ENCODE measurements around the gene FOXP1. TPM values are rescaled to one million over a fixed set of nuclear protein-coding genes. Genes with fewer than 3 reads are reported as not detected.
A peak's percentile ranks its signal among the peaks of the same experiment; 100 is the strongest.

The FOXP1 gene
- total RNA-seq, 4 donors from 2014 or later, result 169 to 300 (median 202) TPM

DNA sequence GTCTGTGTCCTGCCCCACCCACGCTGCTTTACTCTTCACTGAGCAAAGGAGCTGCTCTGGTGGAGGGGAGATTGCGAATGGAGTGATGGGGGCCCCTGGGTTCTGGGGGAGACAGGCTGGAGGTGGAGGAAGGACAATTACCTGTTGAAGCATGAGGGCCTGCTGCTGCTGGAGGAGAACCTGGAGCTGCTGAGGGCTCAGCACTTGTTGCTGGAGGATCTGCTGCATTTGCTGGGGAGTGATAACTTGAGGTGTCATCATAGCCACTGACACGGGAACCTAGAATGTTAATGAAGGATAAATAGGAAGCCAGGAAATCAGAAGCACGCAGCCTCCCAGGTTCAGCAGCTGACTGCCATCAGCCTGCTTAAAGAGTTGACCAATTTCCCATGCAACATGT lies 530.0 kb downstream of the FOXP1 start:
- peaks cover 0 to 22% of the 10 kb centered on the region in 2 donors for H3K36me3 ChIP-seq
- no peak for ATAC-seq
- H3K27ac ChIP-seq, result peak overlapping the region; percentile 69 to 98 (median 97)
- no peak overlapping the region for H3K4me3 ChIP-seq
- WGBS, 2 donors (ENCODE audit: low coverage in 1 of 2), result 49% methylated on average over 3 of the region's 4 CpGs; no CpG with 5 or more reads in 1 of the 2 donors
- TF ChIP-seq POLR2AphosphoS5 (IDR thresholded peaks at IDR 0.05), result no peak
- no peak for TF ChIP-seq CTCF (IDR thresholded peaks at IDR 0.05)
- no peak for TF ChIP-seq EP300 (IDR thresholded peaks at IDR 0.05)
- no peak for TF ChIP-seq POLR2A (IDR thresholded peaks at IDR 0.05)
- peaks cover 64 to 97% (median 73%) of the 10 kb centered on the region in 3 donors for H3K4me1 ChIP-seq
- no peaks in the 10 kb centered on the region for H3K27me3 ChIP-seq
- H3K9me3 ChIP-seq, result no peaks in the 10 kb centered on the region

- Histone ChIP-seq H3K4me1 (peaks cover 66 to 97% (median 73%) of the 10 kb centered on the region in 3 donors), H3K36me3 (peaks cover 0 to 22% of the 10 kb centered on the region in 2 donors), H3K27ac (peak overlapping the region; percentile 69 to 98 (median 97)), H3K9me3 (no peaks in the 10 kb centered on the region), H3K27me3 (no peaks in the 10 kb centered on the region), H3K4me3 (no peak overlapping the region)
- TF ChIP-seq POLR2AphosphoS5 (IDR thresholded peaks at IDR 0.05), result peak; percentile 20
- TF ChIP-seq EP300 (IDR thresholded peaks at IDR 0.05), result no peak
- WGBS, 2 donors (ENCODE audit: low coverage in 1 of 2), result 0 to 49% methylated on average over 2 to 5 of the region's 5 CpGs
- no peak for ATAC-seq
Observed at GRCh38 chr3:71052716-71053115, 530.8 kb downstream of the FOXP1 start.

DNA sequence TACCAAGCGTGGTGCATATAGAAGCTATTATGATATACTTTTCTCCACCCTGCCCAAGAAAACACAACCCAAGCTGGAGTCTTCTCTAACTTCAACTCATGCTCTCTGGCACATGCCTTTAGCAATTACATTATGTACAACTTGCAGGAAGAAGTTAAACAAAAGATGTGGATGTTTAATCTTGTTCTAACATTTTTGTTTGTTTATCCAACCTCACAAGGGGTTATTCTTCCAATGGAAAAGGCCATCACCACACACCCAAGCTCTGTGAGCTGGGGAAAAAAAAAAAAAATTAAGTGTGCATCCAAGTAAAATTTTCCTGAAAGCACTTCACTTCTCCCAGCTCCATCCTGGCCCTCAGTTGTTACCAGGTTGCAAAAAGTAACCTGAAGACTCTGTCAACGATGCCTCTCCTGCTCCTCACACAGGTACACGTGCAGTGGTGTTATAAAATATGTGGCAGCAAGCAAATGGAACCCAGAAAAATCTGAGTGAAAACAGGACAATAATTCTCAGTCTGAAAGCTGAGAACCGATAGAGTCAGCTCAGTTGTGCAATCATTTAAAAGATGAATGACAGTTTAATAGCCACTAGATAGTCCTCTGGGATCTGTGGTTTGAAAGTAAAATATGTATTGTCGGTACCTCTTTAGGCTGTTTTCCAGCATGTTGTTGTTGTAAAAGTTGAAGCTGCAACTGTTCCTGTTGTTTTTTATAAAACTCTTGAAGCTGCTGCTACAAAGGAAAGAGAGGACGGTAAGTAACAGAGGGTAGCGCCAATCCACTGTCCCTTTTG lies 531.4 kb downstream of the FOXP1 start:
- peaks cover 0 to 22% of the 10 kb centered on the region in 2 donors for H3K36me3 ChIP-seq
- peak overlapping the region; percentile 85 to 98 (median 97) for H3K27ac ChIP-seq
- WGBS, 2 donors (ENCODE audit: low coverage in 1 of 2), result 18 to 26% methylated on average over 7 of the region's 7 CpGs
- TF ChIP-seq CTCF (IDR thresholded peaks at IDR 0.05) (no peak), POLR2AphosphoS5 (IDR thresholded peaks at IDR 0.05) (no peak)
- H3K4me1 ChIP-seq, result peaks cover 70 to 98% (median 71%) of the 10 kb centered on the region in 3 donors
- H3K9me3 ChIP-seq, result no peaks in the 10 kb centered on the region
- ATAC-seq, result no peak
- H3K27me3 ChIP-seq, result no peaks in the 10 kb centered on the region
- H3K4me3 ChIP-seq, result no peak overlapping the region

GRCh38 chr3:71051259-71051595 lies 532.3 kb downstream of the FOXP1 start:
- H3K4me1 ChIP-seq, result peaks cover 71 to 99% (median 74%) of the 10 kb centered on the region in 3 donors
- TF ChIP-seq POLR2AphosphoS5 (IDR thresholded peaks at IDR 0.05), result peak; percentile 1
- no peak for TF ChIP-seq EP300 (IDR thresholded peaks at IDR 0.05)
- WGBS, 2 donors (ENCODE audit: low coverage in 1 of 2), result 16 to 34% methylated on average over 4 to 5 of the region's 5 CpGs
- H3K4me3 ChIP-seq, result no peak overlapping the region
- peaks cover 0 to 31% of the 10 kb centered on the region in 2 donors for H3K36me3 ChIP-seq
- peak overlapping the region; percentile 85 to 98 (median 97) for H3K27ac ChIP-seq
- ATAC-seq, result no peak
- no peaks in the 10 kb centered on the region for H3K27me3 ChIP-seq
- H3K9me3 ChIP-seq, result no peaks in the 10 kb centered on the region

- Histone ChIP-seq H3K9me3 (no peaks in the 10 kb centered on the region), H3K27ac (peak overlapping the region; percentile 85 to 98 (median 97)), H3K4me1 (peaks cover 75 to 100% (median 80%) of the 10 kb centered on the region in 3 donors), H3K27me3 (no peaks in the 10 kb centered on the region), H3K36me3 (peaks cover 0 to 35% of the 10 kb centered on the region in 2 donors), H3K4me3 (no peak overlapping the region)
- WGBS, 2 donors (ENCODE audit: low coverage in 1 of 2), result 28 to 37% methylated on average over 6 of the region's 6 CpGs
- ATAC-seq, result no peak
- peak; percentile 3 for TF ChIP-seq POLR2AphosphoS5 (IDR thresholded peaks at IDR 0.05)
- no peak for TF ChIP-seq EP300 (IDR thresholded peaks at IDR 0.05)
Observed at GRCh38 chr3:71050538-71051258, 532.8 kb downstream of the FOXP1 start.

DNA sequence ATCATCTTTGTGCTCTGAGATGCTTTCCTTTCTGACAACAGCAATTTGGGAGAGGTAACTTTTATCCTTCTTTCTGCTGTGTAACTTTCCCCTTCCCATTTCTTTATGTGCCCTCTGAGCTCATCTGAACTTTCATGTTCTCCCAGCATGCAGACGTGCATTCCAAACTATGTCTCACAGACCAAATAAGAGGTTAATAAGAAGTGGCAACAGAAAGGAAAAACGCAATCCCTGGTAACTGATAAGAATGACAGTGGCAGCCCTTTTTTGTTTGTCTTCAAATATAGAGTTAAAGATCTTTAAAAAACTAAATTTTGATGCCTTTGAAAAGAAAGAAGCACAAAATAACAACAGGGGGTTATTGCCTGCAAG lies 533.4 kb downstream of the FOXP1 start:
- Histone ChIP-seq H3K27me3 (no peaks in the 10 kb centered on the region), H3K9me3 (no peaks in the 10 kb centered on the region)

More for the DNA sequence above, 533.4 kb downstream of the FOXP1 start:
- peaks cover 0 to 40% of the 10 kb centered on the region in 2 donors for H3K36me3 ChIP-seq
- H3K4me3 ChIP-seq, result no peak overlapping the region
- TF ChIP-seq POLR2A (IDR thresholded peaks at IDR 0.05), result no peak
- TF ChIP-seq CTCF (IDR thresholded peaks at IDR 0.05), result no peak
- no peak for TF ChIP-seq EP300 (IDR thresholded peaks at IDR 0.05)
- TF ChIP-seq POLR2AphosphoS5 (IDR thresholded peaks at IDR 0.05), result no peak
- no peak for ATAC-seq
- H3K4me1 ChIP-seq, result peaks cover 71 to 100% (median 85%) of the 10 kb centered on the region in 3 donors
- H3K27ac ChIP-seq, result peak overlapping the region; percentile 85 to 98 (median 97)
- 23% methylated on average over 2 of the region's 2 CpGs; no CpG with 5 or more reads in 1 of the 2 donors for WGBS, 2 donors (ENCODE audit: low coverage in 1 of 2)
